H1 (cell line): ENCODE results near the gene MPND. TPM values are rescaled to one million over a fixed set of nuclear protein-coding genes. Genes with fewer than 3 reads are reported as not detected.

ENCODE experiments used
- CTCF ChIA-PET: fragments of 300-600 bp; sonication (Branson Sonifier 250); formaldehyde crosslinking; loops from one replicate; lab custom pipeline; 2021; ENCODE audit not compliant: partially characterized antibody; lab: Charles Lee
- POLR2A ChIA-PET: fragments of 300-600 bp; sonication (Branson Sonifier 250); formaldehyde crosslinking; loops from one replicate; lab custom pipeline; 2021; ENCODE audit warnings: inconsistent platforms; ENCODE audit not compliant: partially characterized antibody; lab: Charles Lee
- DNase-seq, 2 experiments: peaks; one replicate each; pipeline versions ENCODE4 v3.0.0 to v3.0.0-alpha.2; 2010 to 2022; ENCODE audit warnings: low spot score in 2 of 2, low read depth in 1 of 2, mixed read lengths in 1 of 2
- FAIRE-seq: peaks from 2 replicates; lab custom pipeline; 2011; peaks lifted over from hg19 to GRCh38; lab: Jason Lieb, UNC
- H2AFZ ChIP-seq: 2 replicates; pipeline ENCODE4 v1.8.1; 2012; ENCODE audit warnings: low read length, inconsistent platforms
- H2AK5ac ChIP-seq: 2 replicates; pipeline ENCODE4 v1.6.1; 2013; ENCODE audit warnings: low read depth, low read length
- H2BK120ac ChIP-seq: replicated peaks from 2 replicates; pipeline ENCODE3; 2013; ENCODE audit warnings: low read depth, low read length, inconsistent platforms
- H2BK12ac ChIP-seq: 2 replicates; pipeline ENCODE4 v1.6.1; 2013; ENCODE audit warnings: low read depth, low read length
- H2BK15ac ChIP-seq: 2 replicates; pipeline ENCODE4 v1.6.1; 2013; ENCODE audit warnings: low read length
- H2BK20ac ChIP-seq: 2 replicates; pipeline ENCODE4 v1.6.1; 2013; ENCODE audit warnings: low read length
- H2BK5ac ChIP-seq: 2 replicates; pipeline ENCODE4 v1.6.1; 2013; ENCODE audit warnings: low read depth, low read length
- H3K14ac ChIP-seq: 2 replicates; pipeline ENCODE4 v1.6.1; 2013; ENCODE audit warnings: inconsistent platforms; ENCODE audit not compliant: insufficient read length
- H3K18ac ChIP-seq: 2 replicates; pipeline ENCODE4 v1.6.1; 2013; ENCODE audit warnings: low read length; ENCODE audit errors: extremely low read depth
- H3K23ac ChIP-seq: 2 replicates; pipeline ENCODE4 v1.6.1; 2013; ENCODE audit warnings: inconsistent platforms; ENCODE audit not compliant: insufficient read length
- H3K23me2 ChIP-seq: 2 replicates; pipeline ENCODE4 v1.6.1; 2013; ENCODE audit warnings: low read depth, low read length
- H3K27ac ChIP-seq: 2 replicates; pipeline ENCODE4 v1.6.1; 2011; ENCODE audit warnings: low read depth, low read length, inconsistent platforms
- H3K27me3 ChIP-seq, 4 experiments: replicated peaks in 1 of 4; 1 replicate in 1 of 4; 2 replicates in 3 of 4; pipeline versions ENCODE4 v1.6.1 to v1.8.1; 2011 to 2013; ENCODE audit warnings: low read length in 3 of 4, mild to moderate bottlenecking in 3 of 4, inconsistent platforms in 2 of 4, mixed read lengths in 2 of 4, moderate library complexity in 1 of 4; ENCODE audit not compliant: control insufficient read depth in 3 of 4, insufficient read depth in 3 of 4; ENCODE audit errors: extremely low read depth in 1 of 4
- H3K36me3 ChIP-seq, 4 experiments: 2 replicates each; pipeline versions ENCODE4 v1.6.1 to v1.8.1; 2011 to 2013; ENCODE audit warnings: mild to moderate bottlenecking in 4 of 4, low read length in 3 of 4, moderate library complexity in 2 of 4, control low read depth in 1 of 4, inconsistent platforms in 1 of 4; ENCODE audit not compliant: insufficient read depth in 4 of 4, control insufficient read depth in 2 of 4
- H3K4ac ChIP-seq: replicated peaks from 2 replicates; pipeline ENCODE3; 2013; ENCODE audit warnings: low read length, low read depth, mixed read lengths, inconsistent platforms; ENCODE audit not compliant: insufficient read length
- H3K4me1 ChIP-seq, 4 experiments: replicated peaks in 1 of 4; 1 replicate in 1 of 4; 2 replicates in 3 of 4; pipeline versions ENCODE4 v1.6.1 to v1.8.1; 2011 to 2013; ENCODE audit warnings: low read length in 3 of 4, inconsistent platforms in 2 of 4, mixed read lengths in 1 of 4; ENCODE audit not compliant: insufficient read depth in 4 of 4, control insufficient read depth in 3 of 4
- H3K4me2 ChIP-seq, 2 experiments: 2 replicates each; pipeline versions ENCODE4 v1.6.1 to v1.8.1; 2011 to 2013; ENCODE audit warnings: low read depth in 2 of 2, low read length in 2 of 2, control low read depth in 1 of 2, inconsistent platforms in 1 of 2, mild to moderate bottlenecking in 1 of 2; ENCODE audit not compliant: insufficient read depth in 1 of 2
- H3K4me3 ChIP-seq, 4 experiments: fragments of 200-600, 300-600 bp in 1 of 4; sonication (generic), shearing (Covaris generic), sonication (Bioruptor Twin) in 1 of 4; 2 replicates each; pipeline versions ENCODE4 v1.5.1 to v1.8.1; 2011 to 2016; ENCODE audit warnings: low read length in 4 of 4, low read depth in 3 of 4, control low read depth in 2 of 4, inconsistent platforms in 2 of 4, mild to moderate bottlenecking in 2 of 4, mixed read lengths in 1 of 4, moderate library complexity in 1 of 4; ENCODE audit not compliant: insufficient read depth in 2 of 4; ENCODE audit errors: extremely low read depth in 1 of 4
- H3K56ac ChIP-seq: replicated peaks from 2 replicates; pipeline ENCODE3; 2013; ENCODE audit warnings: low read depth, mild to moderate bottlenecking, mixed read lengths, low read length, inconsistent platforms; ENCODE audit not compliant: insufficient read length
- H3K79me1 ChIP-seq: 2 replicates; pipeline ENCODE4 v1.6.1; 2013; ENCODE audit warnings: low read depth, low read length, control low read depth
- H3K79me2 ChIP-seq, 2 experiments: 2 replicates each; pipeline versions ENCODE4 v1.6.1 to v1.8.1; 2012 to 2013; ENCODE audit warnings: low read length in 2 of 2, mild to moderate bottlenecking in 2 of 2, inconsistent platforms in 1 of 2; ENCODE audit not compliant: insufficient read depth in 2 of 2, control insufficient read depth in 1 of 2
- H3K9ac ChIP-seq, 4 experiments: replicated peaks in 1 of 4; 1 replicate in 1 of 4; 2 replicates in 3 of 4; pipeline versions ENCODE4 v1.6.1 to v1.8.1; 2011 to 2013; ENCODE audit warnings: low read depth in 3 of 4, low read length in 3 of 4, control low read depth in 2 of 4, mild to moderate bottlenecking in 2 of 4, moderate library complexity in 2 of 4, inconsistent platforms in 1 of 4; ENCODE audit errors: extremely low read depth in 1 of 4
- H3K9me3 ChIP-seq, 2 experiments: 2 replicates each; pipeline versions ENCODE4 v1.6.1 to v1.8.1; 2012 to 2013; ENCODE audit warnings: mild to moderate bottlenecking in 2 of 2, moderate library complexity in 2 of 2, control low read depth in 1 of 2, inconsistent platforms in 1 of 2, low read depth in 1 of 2, low read length in 1 of 2, mixed read lengths in 1 of 2; ENCODE audit not compliant: insufficient read depth in 2 of 2
- H4K20me1 ChIP-seq, 2 experiments: replicated peaks in 1 of 2; 2 replicates each; pipeline versions ENCODE3 to v1.8.1; 2011 to 2013; ENCODE audit warnings: inconsistent platforms in 2 of 2, low read length in 2 of 2, mild to moderate bottlenecking in 1 of 2; ENCODE audit not compliant: insufficient read depth in 2 of 2, control insufficient read depth in 1 of 2
- H4K5ac ChIP-seq: 2 replicates; pipeline ENCODE4 v1.6.1; 2013; ENCODE audit warnings: low read length, low read depth, mixed read lengths, inconsistent platforms; ENCODE audit not compliant: insufficient read length
- H4K8ac ChIP-seq: 2 replicates; pipeline ENCODE4 v1.8.0; 2013; ENCODE audit warnings: mild to moderate bottlenecking, moderate library complexity, low read length, inconsistent platforms; ENCODE audit not compliant: insufficient read depth; ENCODE audit errors: extremely low read depth
- H4K91ac ChIP-seq: replicated peaks from 2 replicates; pipeline ENCODE3; 2013; ENCODE audit warnings: low read length, mixed read lengths, inconsistent platforms; ENCODE audit not compliant: insufficient read length
- CBX5 ChIP-seq: fragments of 300-800, 300-1000 bp; sonication (generic); IDR thresholded peaks from 2 replicates; pipeline ENCODE4 v1.7.1; 2016; ENCODE audit warnings: antibody characterized with exemption, low read length, low read depth
- CEBPB ChIP-seq: IDR thresholded peaks from 2 replicates; pipeline ENCODE4 v1.6.1; 2012; ENCODE audit warnings: low read depth, low read length
- JUN ChIP-seq: IDR thresholded peaks from 2 replicates; pipeline ENCODE4 v1.6.1; 2011; ENCODE audit warnings: low read depth, mild to moderate bottlenecking, improper control_type of control experiment, low read length
- JUND ChIP-seq: IDR thresholded peaks from 2 replicates; pipeline ENCODE4 v1.6.1; 2011; ENCODE audit warnings: mild to moderate bottlenecking, improper control_type of control experiment, low read length
- POLR2AphosphoS5 ChIP-seq: IDR thresholded peaks from 2 replicates; pipeline ENCODE4 v1.6.1; 2011; ENCODE audit warnings: low read depth, low read length
- SAP30 ChIP-seq: fragments of 300-600 bp; sonication (generic); IDR thresholded peaks from 2 replicates; pipeline ENCODE4 v1.7.1; 2012; ENCODE audit warnings: low read length, moderate library complexity, mild to moderate bottlenecking, inconsistent platforms; ENCODE audit not compliant: insufficient read depth, insufficient replicate concordance
- SIRT6 ChIP-seq: IDR thresholded peaks from one replicate; pipeline ENCODE4 v1.7.1; 2012; ENCODE audit warnings: low read length, inconsistent platforms
- TBP ChIP-seq: IDR thresholded peaks from 2 replicates; pipeline ENCODE4 v1.6.1; 2011; ENCODE audit warnings: low read depth, low read length, improper control_type of control experiment
- YY1 ChIP-seq: IDR thresholded peaks from 2 replicates; pipeline ENCODE4 v1.6.1; 2011; ENCODE audit warnings: low read depth, mild to moderate bottlenecking, low read length
- WGBS, 2 experiments: shearing (Covaris generic) in 1 of 2; methylation state at CpG; one replicate each; pipeline versions ENCODE4 v1.1.6 to v1.1.7; 2013 to 2015; ENCODE audit warnings: low lambda C conversion rate in 2 of 2, mixed read lengths in 2 of 2, inconsistent platforms in 1 of 2, low coverage in 1 of 2, missing lambda C conversion rate in 1 of 2; ENCODE audit not compliant: insufficient replicate concordance in 2 of 2, insufficient coverage in 1 of 2, insufficient read length in 1 of 2; ENCODE audit errors: extremely low coverage in 1 of 2, missing lambda C conversion rate in 1 of 2; 5-methylcytosine and 5-hydroxymethylcytosine counted together
- polyA plus RNA-seq, 7 experiments: library from polyadenylated mRNA; depleted of rRNA in 3 of 7; stranded (reverse) in 5 of 7; unstranded in 2 of 7; fragments of >200 nt in 5 of 7; fragments of 200-250 nt in 2 of 7; gene quantifications; 1 replicate in 5 of 7; 2 replicates in 1 of 7; 4 replicates in 1 of 7; pipeline versions ENCODE4 v1.2.1 to v1.2.3, GENCODE V29; 2011 to 2013; ENCODE audit warnings: missing spikeins in 2 of 7, mixed read lengths in 2 of 7
- total RNA-seq: library from RNA; stranded (reverse); fragmentation: NEBNext Ultra II Directional; extraction: Animal tissue kit (Norgen Biotek cat#: 25700); gene quantifications from 2 replicates; pipeline ENCODE4 v1.2.1, GENCODE V29; 2021
- TF ChIP-seq, protein P1 (sequence below): IDR thresholded peaks from 2 replicates; pipeline ENCODE4 v1.6.1; 2011; ENCODE audit warnings: low read length, improper control_type of control experiment

MPND gene
- total and polyA plus RNA-seq, 2 of the 8 experiments (the other 6 are each of a cell fraction or from before 2014, with no cell fraction given): 22.9 to 27.7 TPM

GRCh38 chr19:4342615-4343369, 570 bp upstream of the MPND start:
- peak overlapping the region; percentile 100 for H3K4ac ChIP-seq
- no peak overlapping the region; the same call in 1 of the 2 replicates for H2BK12ac ChIP-seq
- FAIRE-seq: peak; percentile 94
- peak; percentile 94 to 97 for DNase-seq
- peak overlapping the region; percentile 60 for H2BK120ac ChIP-seq
- ChIA-PET CTCF (interaction anchor here (0.8 to 20.4 kb wide), 12 partner anchors 9 to 191 kb away, joined by 3 to 311 read pairs (median 4); partner anchors contain the start of genes SH3GL1 and SHD), POLR2A (interaction anchor here (0.5 to 5.6 kb wide), 36 partner anchors 11 to 368 kb away, joined by 3 to 72 read pairs (median 5); partner anchors contain the start of genes CHAF1A, FSD1 and YJU2)
- peak overlapping the region; percentile 96 for H3K27ac ChIP-seq
- H4K20me1 ChIP-seq: peaks cover 0 to 5% of the 10 kb centered on the region in 2 experiments
- H2BK15ac ChIP-seq: no peak overlapping the region
- peak overlapping the region; percentile 66 to 92 (median 78) for H3K4me3 ChIP-seq
- no peaks in the 10 kb centered on the region for H3K79me1 ChIP-seq
- 1% methylated on average over 39 of the region's 39 CpGs; no CpG with 5 or more reads in 1 of the 2 experiments for WGBS, 2 experiments
- H3K4me1 ChIP-seq: peaks cover 0 to 16% (median 8%) of the 10 kb centered on the region in 4 experiments; a peak in 6 of 7 replicates
- peak overlapping the region; percentile 78 to 91 (median 90) for H3K9ac ChIP-seq
- peak overlapping the region; percentile 99 for H3K18ac ChIP-seq
- H2BK20ac ChIP-seq: peak overlapping the region; percentile 9; the same call in 1 of the 2 replicates
- H3K79me2 ChIP-seq: peaks cover 0 to 5% of the 10 kb centered on the region in 2 experiments; a peak in 1 of 4 replicates
- H2BK5ac ChIP-seq: peak overlapping the region; percentile 93
- H4K91ac ChIP-seq: peak overlapping the region; percentile 100
- H4K5ac ChIP-seq: peak overlapping the region; percentile 98
- no peaks in the 10 kb centered on the region for H3K27me3 ChIP-seq
- peak overlapping the region; percentile 91 for H2AFZ ChIP-seq
- no peak overlapping the region for H3K23ac ChIP-seq
- peaks cover 0 to 12% (median 3%) of the 10 kb centered on the region in 4 experiments; a peak in 2 of 8 replicates for H3K36me3 ChIP-seq
- H2AK5ac ChIP-seq: no peak overlapping the region
- H3K14ac ChIP-seq: no peak overlapping the region
- no peaks in the 10 kb centered on the region for H3K9me3 ChIP-seq
- H4K8ac ChIP-seq: peak overlapping the region; percentile 97
- H3K23me2 ChIP-seq: peaks cover 20% of the 10 kb centered on the region
- peak overlapping the region; percentile 98 for H3K56ac ChIP-seq
- peak overlapping the region; percentile 62 to 99 for H3K4me2 ChIP-seq
- TF ChIP-seq JUND (no peak), CBX5 (no peak), SIRT6 (no peak), SAP30 (no peak), YY1 (no peak), JUN (no peak), POLR2AphosphoS5 (peak; percentile 95), CEBPB (no peak), TBP (peak; percentile 25)
- TF ChIP-seq, protein P1, sequence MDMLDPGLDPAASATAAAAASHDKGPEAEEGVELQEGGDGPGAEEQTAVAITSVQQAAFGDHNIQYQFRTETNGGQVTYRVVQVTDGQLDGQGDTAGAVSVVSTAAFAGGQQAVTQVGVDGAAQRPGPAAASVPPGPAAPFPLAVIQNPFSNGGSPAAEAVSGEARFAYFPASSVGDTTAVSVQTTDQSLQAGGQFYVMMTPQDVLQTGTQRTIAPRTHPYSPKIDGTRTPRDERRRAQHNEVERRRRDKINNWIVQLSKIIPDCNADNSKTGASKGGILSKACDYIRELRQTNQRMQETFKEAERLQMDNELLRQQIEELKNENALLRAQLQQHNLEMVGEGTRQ: 0 out of 2 replicates have a peak, but pooled peaks have one; percentile 12
